CD8-positive, alpha-beta memory T cell (primary cell): ENCODE measurements around the gene PPP1R14C. TPM values are rescaled to one million over a fixed set of nuclear protein-coding genes. Genes with fewer than 3 reads are reported as not detected.
"Not testable (repeated sequence)": the region's sequence is repeated elsewhere in the genome, so short reads cannot be mapped to it uniquely, and the experiment has no call there.

ENCODE experiments used
- CTCF ChIA-PET: fragments of 350-600 bp; sonication (Branson Sonifier 250); formaldehyde crosslinking; loops from one replicate; lab custom pipeline; 2021; ENCODE audit warnings: antibody characterized with exemption; lab: Charles Lee
- POLR2A ChIA-PET: fragments of 350-600 bp; sonication (Branson Sonifier 250); formaldehyde crosslinking; loops from one replicate; lab custom pipeline; 2021; ENCODE audit warnings: antibody characterized with exemption; lab: Charles Lee
- DNase-seq, 5 donors: peaks; one replicate each; pipeline versions ENCODE4 v3.0.0 to v3.0.0-alpha.2; 2020 to 2022; ENCODE audit warnings: mixed read lengths in 1 of 5
- H3K27ac ChIP-seq: one replicate; pipeline ENCODE4 v1.7.0; 2013; ENCODE audit warnings: low read depth, mild to moderate bottlenecking, low read length, moderate library complexity
- H3K27me3 ChIP-seq: 2 replicates; pipeline ENCODE4 v1.7.0; 2013; ENCODE audit warnings: low read length, mild to moderate bottlenecking; ENCODE audit not compliant: insufficient read depth, poor library complexity, severe bottlenecking
- H3K36me3 ChIP-seq: 2 replicates; pipeline ENCODE4 v1.7.0; 2013; ENCODE audit warnings: mild to moderate bottlenecking, low read length, moderate library complexity; ENCODE audit not compliant: insufficient read depth
- H3K4me1 ChIP-seq: 2 replicates; pipeline ENCODE4 v1.7.0; 2013; ENCODE audit warnings: mild to moderate bottlenecking, low read length, moderate library complexity; ENCODE audit not compliant: insufficient read depth
- H3K4me3 ChIP-seq: 2 replicates; pipeline ENCODE4 v1.7.0; 2013; ENCODE audit warnings: mild to moderate bottlenecking, low read length
- H3K9me3 ChIP-seq: 2 replicates; pipeline ENCODE4 v1.7.0; 2013; ENCODE audit warnings: mild to moderate bottlenecking, low read length
- H3K27ac Mint-ChIP-seq, 8 donors: one replicate each; pipeline ENCODE4 v1.8.0; 2020 to 2021; ENCODE audit warnings: mixed read lengths in 8 of 8, mild to moderate bottlenecking in 6 of 8, inconsistent platforms in 3 of 8, moderate library complexity in 3 of 8
- H3K27me3 Mint-ChIP-seq, 2 donors: one replicate each; pipeline ENCODE4 v1.8.0; 2020 to 2021; ENCODE audit warnings: mixed read lengths in 2 of 2, mild to moderate bottlenecking in 1 of 2, moderate library complexity in 1 of 2
- H3K36me3 Mint-ChIP-seq, 3 donors: one replicate each; pipeline ENCODE4 v1.8.0; 2020 to 2021; ENCODE audit warnings: mixed read lengths in 3 of 3, inconsistent platforms in 1 of 3, mild to moderate bottlenecking in 1 of 3
- H3K4me1 Mint-ChIP-seq, 3 donors: one replicate each; pipeline ENCODE4 v1.8.0; 2020 to 2021; ENCODE audit warnings: mixed read lengths in 3 of 3, inconsistent platforms in 1 of 3, mild to moderate bottlenecking in 1 of 3
- H3K4me3 Mint-ChIP-seq, 7 donors: one replicate each; pipeline ENCODE4 v1.8.0; 2020 to 2021; ENCODE audit warnings: mixed read lengths in 7 of 7, mild to moderate bottlenecking in 6 of 7, moderate library complexity in 4 of 7, inconsistent platforms in 2 of 7
- H3K9me3 Mint-ChIP-seq, 5 donors: one replicate each; pipeline ENCODE4 v1.8.0; 2020 to 2022; ENCODE audit warnings: mixed read lengths in 5 of 5, mild to moderate bottlenecking in 3 of 5, moderate library complexity in 2 of 5, inconsistent platforms in 1 of 5
- polyA plus RNA-seq: library from polyadenylated mRNA; unstranded; fragments of 300-500 nt; fragmentation: Illumina TruSeq; gene quantifications from one replicate; pipeline ENCODE4 v1.2.3, GENCODE V29; 2021
- total RNA-seq, 2 experiments: library from RNA; stranded (reverse); gene quantifications; one replicate each; pipeline ENCODE4 v1.2.3, GENCODE V29; 2021

The PPP1R14C gene
- total and polyA plus RNA-seq, 3 experiments from 2014 or later, result 0.76 to 1.6 (median 1.4) TPM

- no peak overlapping the region for H3K4me3 ChIP-seq
- H3K27me3 ChIP-seq, result peaks cover 4% of the 10 kb centered on the region
- no peaks in the 10 kb centered on the region for H3K36me3 Mint-ChIP-seq
- no peaks in the 10 kb centered on the region for H3K9me3 ChIP-seq
- H3K27ac ChIP-seq, result no peak overlapping the region
- H3K27ac Mint-ChIP-seq, result peak overlapping the region in 1 of 8 donors; percentile 63
- ChIA-PET CTCF (interaction anchor here (1.5 kb wide), 1 partner anchor 49 kb away, joined by 3 read pairs; no protein-coding TSS in a partner anchor), POLR2A (no interaction called here)
- H3K4me1 Mint-ChIP-seq, result peaks cover 0 to 7% (median 0%) of the 10 kb centered on the region in 3 donors
- peaks cover 5 to 9% of the 10 kb centered on the region in 2 donors for H3K27me3 Mint-ChIP-seq
- no peaks in the 10 kb centered on the region for H3K36me3 ChIP-seq
- H3K4me3 Mint-ChIP-seq, result no peak overlapping the region
- no peaks in the 10 kb centered on the region for H3K9me3 Mint-ChIP-seq
- no peak for DNase-seq
- no peaks in the 10 kb centered on the region for H3K4me1 ChIP-seq
Observed at GRCh38 chr6:150128425-150128824, 14.4 kb upstream of the PPP1R14C start.

GRCh38 chr6:150129616-150130505 lies 13.0 kb upstream of the PPP1R14C start:
- ChIA-PET POLR2A (no interaction called here), CTCF (interaction anchor here (1.0 kb wide), 1 partner anchor 14 kb away, joined by 3 read pairs; no protein-coding TSS in a partner anchor)
- no peaks in the 10 kb centered on the region for H3K36me3 Mint-ChIP-seq
- H3K4me1 Mint-ChIP-seq, result no peaks in the 10 kb centered on the region
- DNase-seq, result no peak
- Histone ChIP-seq H3K27me3 (peaks cover 4% of the 10 kb centered on the region), H3K4me1 (no peaks in the 10 kb centered on the region), H3K4me3 (no peak overlapping the region), H3K9me3 (no peaks in the 10 kb centered on the region), H3K27ac (no peak overlapping the region), H3K36me3 (no peaks in the 10 kb centered on the region)
- peaks cover 2 to 7% of the 10 kb centered on the region in 2 donors for H3K27me3 Mint-ChIP-seq
- no peak overlapping the region for H3K27ac Mint-ChIP-seq
- no peaks in the 10 kb centered on the region for H3K9me3 Mint-ChIP-seq
- H3K4me3 Mint-ChIP-seq, result no peak overlapping the region

- Histone ChIP-seq H3K36me3 (no peaks in the 10 kb centered on the region), H3K4me1 (no peaks in the 10 kb centered on the region), H3K9me3 (no peaks in the 10 kb centered on the region), H3K27me3 (no peaks in the 10 kb centered on the region), H3K4me3 (no peak overlapping the region), H3K27ac (no peak overlapping the region)
- H3K4me3 Mint-ChIP-seq, result no peak overlapping the region
- DNase-seq, result no peak
- POLR2A ChIA-PET, result no interaction called here
- peaks cover 0 to 3% (median 0%) of the 10 kb centered on the region in 5 donors for H3K9me3 Mint-ChIP-seq
- H3K27ac Mint-ChIP-seq, result no peak overlapping the region
- CTCF ChIA-PET, result no interaction called here
- H3K36me3 Mint-ChIP-seq, result peaks cover 0 to 5% (median 0%) of the 10 kb centered on the region in 3 donors
- H3K27me3 Mint-ChIP-seq, result peaks cover 6 to 12% of the 10 kb centered on the region in 2 donors
- no peaks in the 10 kb centered on the region for H3K4me1 Mint-ChIP-seq
Observed at GRCh38 chr6:150133686-150134085, 9.2 kb upstream of the PPP1R14C start.

- ChIA-PET CTCF (no interaction called here), POLR2A (no interaction called here)
- no peak overlapping the region for H3K27ac ChIP-seq
- Mint-ChIP-seq H3K36me3 (peaks cover 0 to 5% (median 0%) of the 10 kb centered on the region in 3 donors), H3K4me3 (no peak overlapping the region), H3K9me3 (peaks cover 0 to 3% (median 0%) of the 10 kb centered on the region in 5 donors), H3K4me1 (no peaks in the 10 kb centered on the region), H3K27ac (no peak overlapping the region), H3K27me3 (peaks cover 6 to 17% of the 10 kb centered on the region in 2 donors)
- no peaks in the 10 kb centered on the region for H3K4me1 ChIP-seq
- DNase-seq, result no peak
- H3K36me3 ChIP-seq, result no peaks in the 10 kb centered on the region
- no peaks in the 10 kb centered on the region for H3K27me3 ChIP-seq
- no peak overlapping the region for H3K4me3 ChIP-seq
- no peaks in the 10 kb centered on the region for H3K9me3 ChIP-seq
Observed at GRCh38 chr6:150134280-150134920, 8.4 kb upstream of the PPP1R14C start.

- peaks cover 27 to 46% of the 10 kb centered on the region in 2 donors for H3K27me3 Mint-ChIP-seq
- CTCF ChIA-PET, H3K4me3 Mint-ChIP-seq: not testable (repeated sequence)
Observed at GRCh38 chr6:150137711-150138110, 5.1 kb upstream of the PPP1R14C start.

GRCh38 chr6:150138638-150139037 lies 4.2 kb upstream of the PPP1R14C start:
- Histone ChIP-seq H3K4me1 (no peaks in the 10 kb centered on the region), H3K36me3 (no peaks in the 10 kb centered on the region), H3K27me3 (peaks cover 5% of the 10 kb centered on the region), H3K27ac (no peak overlapping the region), H3K9me3 (no peaks in the 10 kb centered on the region), H3K4me3 (no peak overlapping the region)
- ChIA-PET POLR2A (no interaction called here), CTCF (no interaction called here)
- Mint-ChIP-seq H3K27me3 (peaks cover 27 to 46% of the 10 kb centered on the region in 2 donors), H3K36me3 (peaks cover 0 to 5% (median 0%) of the 10 kb centered on the region in 3 donors), H3K9me3 (peaks cover 0 to 3% (median 0%) of the 10 kb centered on the region in 5 donors), H3K27ac (no peak overlapping the region), H3K4me3 (no peak overlapping the region), H3K4me1 (peaks cover 5 to 8% (median 7%) of the 10 kb centered on the region in 3 donors)
- DNase-seq, result no peak

More at GRCh38 chr6:150137711-150138110, 5.1 kb upstream of the PPP1R14C start:
- H3K4me1 Mint-ChIP-seq, H3K4me3 ChIP-seq, H3K36me3 Mint-ChIP-seq, H3K27ac ChIP-seq, POLR2A ChIA-PET, H3K27me3 ChIP-seq, H3K36me3 ChIP-seq, DNase-seq, H3K4me1 ChIP-seq, H3K9me3 Mint-ChIP-seq, H3K9me3 ChIP-seq, H3K27ac Mint-ChIP-seq: not testable (repeated sequence)

- H3K36me3 ChIP-seq, result no peaks in the 10 kb centered on the region
- H3K4me1 ChIP-seq, result no peaks in the 10 kb centered on the region
- no peak for DNase-seq
- ChIA-PET CTCF (no interaction called here), POLR2A (no interaction called here)
- Mint-ChIP-seq H3K9me3 (peaks cover 0 to 3% (median 0%) of the 10 kb centered on the region in 5 donors), H3K27me3 (peaks cover 34 to 53% of the 10 kb centered on the region in 2 donors), H3K36me3 (peaks cover 0 to 5% (median 0%) of the 10 kb centered on the region in 3 donors), H3K27ac (no peak overlapping the region), H3K4me1 (peaks cover 7 to 16% (median 11%) of the 10 kb centered on the region in 3 donors), H3K4me3 (peak overlapping the region in 1 of 7 donors; percentile 18)
- no peak overlapping the region for H3K4me3 ChIP-seq
- H3K27ac ChIP-seq, result no peak overlapping the region
- peaks cover 12% of the 10 kb centered on the region for H3K27me3 ChIP-seq
- no peaks in the 10 kb centered on the region for H3K9me3 ChIP-seq
Observed at GRCh38 chr6:150139533-150139932, 3.3 kb upstream of the PPP1R14C start.
